ENCODE data around the gene PRR5L.

DNA sequence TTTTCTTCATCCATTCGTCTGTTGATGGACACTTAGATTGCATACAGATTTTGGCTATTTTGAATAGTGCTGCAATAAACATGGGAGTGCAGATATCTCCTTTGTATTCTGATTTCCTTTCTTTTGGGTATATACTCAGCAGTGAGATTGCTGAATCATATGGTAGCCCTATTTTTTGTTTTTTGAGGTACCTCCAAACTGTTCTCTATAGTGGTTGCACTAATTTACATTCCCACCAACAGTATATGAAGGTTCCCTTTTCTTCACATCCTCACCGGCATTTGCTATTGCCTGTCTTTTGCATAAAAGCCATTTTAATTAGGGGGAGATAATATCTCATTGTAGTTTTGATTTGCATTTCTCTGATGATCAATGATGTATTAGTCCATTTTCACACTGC is 96.1 kb downstream of the PRR5L start:
- TF ChIP-seq POLR2AphosphoS5 (IDR thresholded peaks at IDR 0.05; ENCODE audit: low read depth, low read length), result no peak
- TF ChIP-seq SIN3A (IDR thresholded peaks at IDR 0.05; ENCODE audit: borderline replicate concordance, insufficient read depth, low read length), result no peak
- no peak for TF ChIP-seq TAF1 (IDR thresholded peaks at IDR 0.05; ENCODE audit: borderline replicate concordance, insufficient read depth, low read length)
- TF ChIP-seq, protein P1, sequence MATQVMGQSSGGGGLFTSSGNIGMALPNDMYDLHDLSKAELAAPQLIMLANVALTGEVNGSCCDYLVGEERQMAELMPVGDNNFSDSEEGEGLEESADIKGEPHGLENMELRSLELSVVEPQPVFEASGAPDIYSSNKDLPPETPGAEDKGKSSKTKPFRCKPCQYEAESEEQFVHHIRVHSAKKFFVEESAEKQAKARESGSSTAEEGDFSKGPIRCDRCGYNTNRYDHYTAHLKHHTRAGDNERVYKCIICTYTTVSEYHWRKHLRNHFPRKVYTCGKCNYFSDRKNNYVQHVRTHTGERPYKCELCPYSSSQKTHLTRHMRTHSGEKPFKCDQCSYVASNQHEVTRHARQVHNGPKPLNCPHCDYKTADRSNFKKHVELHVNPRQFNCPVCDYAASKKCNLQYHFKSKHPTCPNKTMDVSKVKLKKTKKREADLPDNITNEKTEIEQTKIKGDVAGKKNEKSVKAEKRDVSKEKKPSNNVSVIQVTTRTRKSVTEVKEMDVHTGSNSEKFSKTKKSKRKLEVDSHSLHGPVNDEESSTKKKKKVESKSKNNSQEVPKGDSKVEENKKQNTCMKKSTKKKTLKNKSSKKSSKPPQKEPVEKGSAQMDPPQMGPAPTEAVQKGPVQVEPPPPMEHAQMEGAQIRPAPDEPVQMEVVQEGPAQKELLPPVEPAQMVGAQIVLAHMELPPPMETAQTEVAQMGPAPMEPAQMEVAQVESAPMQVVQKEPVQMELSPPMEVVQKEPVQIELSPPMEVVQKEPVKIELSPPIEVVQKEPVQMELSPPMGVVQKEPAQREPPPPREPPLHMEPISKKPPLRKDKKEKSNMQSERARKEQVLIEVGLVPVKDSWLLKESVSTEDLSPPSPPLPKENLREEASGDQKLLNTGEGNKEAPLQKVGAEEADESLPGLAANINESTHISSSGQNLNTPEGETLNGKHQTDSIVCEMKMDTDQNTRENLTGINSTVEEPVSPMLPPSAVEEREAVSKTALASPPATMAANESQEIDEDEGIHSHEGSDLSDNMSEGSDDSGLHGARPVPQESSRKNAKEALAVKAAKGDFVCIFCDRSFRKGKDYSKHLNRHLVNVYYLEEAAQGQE (IDR thresholded peaks at IDR 0.05; ENCODE audit: insufficient read depth in 1 of 2, low read depth in 2 of 2, low read length in 2 of 2), result no peak
- no peak for TF ChIP-seq FOXP2 (optimal IDR thresholded peaks at IDR 0.05; ENCODE audit: borderline replicate concordance, extremely low read depth, extremely low read length, insufficient read depth)

All from PFSK-1 (cell line).